HepG2 (cell line): Measurements from ENCODE around the gene TMEM131L. TPM values are rescaled to one million over a fixed set of nuclear protein-coding genes. Genes with fewer than 3 reads are reported as not detected.

Source experiments
- ATAC-seq: fragments of 200-7000 bp; cut with Tn5 transposase; 3 replicates; pipeline ENCODE4 v1.9.1; 2020; ENCODE audit warnings: mild to moderate bottlenecking, moderate library complexity
- BruUV-seq: library from RNA; stranded (reverse); fragments of 400-500 nt; replicated peaks from 2 replicates; lab custom pipeline; 2021; lab: Mats Ljungman, UMichigan
- CTCF ChIA-PET: fragments of 300-600 bp; formaldehyde crosslinking; extraction: SDS; loops from one replicate; lab custom pipeline; 2021; ENCODE audit warnings: low total read pairs, inconsistent platforms, low intra/inter-chr PET ratio; lab: Yijun Ruan, JAX
- POLR2A ChIA-PET: fragments of 350-600 bp; sonication (Branson Sonifier 250); formaldehyde crosslinking; loops from one replicate; lab custom pipeline; 2020; ENCODE audit warnings: antibody characterized with exemption, inconsistent platforms; lab: Yijun Ruan, JAX
- DNase-seq: peaks from one replicate; pipeline ENCODE4 v3.0.0-alpha.2; 2015; ENCODE audit warnings: low spot score
- FAIRE-seq: peaks from 3 replicates; lab custom pipeline; 2011; peaks lifted over from hg19 to GRCh38; lab: Jason Lieb, UNC
- H2AFZ ChIP-seq: one replicate; pipeline ENCODE4 v1.6.1; 2011; ENCODE audit warnings: low read length, inconsistent platforms
- H3K27ac ChIP-seq: fragments of 300-600 bp; 3 replicates; pipeline ENCODE4 v1.8.0; 2011; ENCODE audit warnings: mixed run types, mild to moderate bottlenecking, mixed read lengths, low read length, inconsistent platforms; ENCODE audit not compliant: insufficient read depth; ENCODE audit errors: extremely low read length
- H3K27me3 ChIP-seq, 2 experiments: fragments of 200-600 bp in 1 of 2; 2 replicates in 1 of 2; 3 replicates in 1 of 2; pipeline versions ENCODE4 v1.6.0 to v1.8.0; 2011; ENCODE audit warnings: low read length in 2 of 2, mild to moderate bottlenecking in 2 of 2, moderate library complexity in 2 of 2, inconsistent platforms in 1 of 2; ENCODE audit not compliant: insufficient read depth in 2 of 2, control insufficient read depth in 1 of 2
- H3K36me3 ChIP-seq, 2 experiments: fragments of 200-600 bp in 1 of 2; replicated peaks in 1 of 2; 2 replicates in 1 of 2; 3 replicates in 1 of 2; pipeline versions ENCODE4 v1.5.1 to v1.8.0; 2011; ENCODE audit warnings: low read length in 2 of 2, inconsistent platforms in 1 of 2; ENCODE audit not compliant: insufficient read depth in 2 of 2, control insufficient read depth in 1 of 2
- H3K4me1 ChIP-seq: 2 replicates; pipeline ENCODE4 v1.5.1; 2012; ENCODE audit warnings: low read length, inconsistent platforms; ENCODE audit not compliant: insufficient read depth
- H3K4me2 ChIP-seq: 2 replicates; pipeline ENCODE4 v1.6.0; 2011; ENCODE audit warnings: low read depth, low read length, inconsistent platforms
- H3K4me3 ChIP-seq, 3 experiments: fragments of 200-600 bp in 1 of 3; sonication (generic), shearing (Covaris generic) in 1 of 3; replicated peaks in 1 of 3; 2 replicates each; pipeline ENCODE4 v1.5.1; 2011 to 2016; ENCODE audit warnings: low read length in 3 of 3, inconsistent platforms in 2 of 3, low read depth in 2 of 3, mild to moderate bottlenecking in 2 of 3, control low read depth in 1 of 3, mixed read lengths in 1 of 3; ENCODE audit not compliant: insufficient read depth in 1 of 3
- H3K79me2 ChIP-seq: one replicate; pipeline ENCODE4 v1.6.1; 2011; ENCODE audit warnings: low read length, inconsistent platforms; ENCODE audit not compliant: insufficient read depth
- H3K9ac ChIP-seq: 2 replicates; pipeline ENCODE4 v1.6.0; 2011; ENCODE audit warnings: mild to moderate bottlenecking, low read depth, low read length, inconsistent platforms; ENCODE audit not compliant: insufficient read depth
- H3K9me3 ChIP-seq: 2 replicates; pipeline ENCODE4 v1.5.1; 2012; ENCODE audit warnings: mild to moderate bottlenecking, low read length
- H4K20me1 ChIP-seq: 2 replicates; pipeline ENCODE4 v1.6.0; 2011; ENCODE audit warnings: inconsistent platforms, mild to moderate bottlenecking, low read length, moderate library complexity; ENCODE audit not compliant: insufficient read depth
- ATF1 ChIP-seq: IDR thresholded peaks from 2 replicates; pipeline ENCODE4 v1.6.1; 2016; ENCODE audit warnings: mild to moderate bottlenecking, control low read depth
- BCL6 ChIP-seq: IDR thresholded peaks from 2 replicates; pipeline ENCODE4 v1.6.1; 2016; ENCODE audit warnings: missing genetic modification reagents, missing compliant biosample characterization
- CREM ChIP-seq, 2 experiments: sonication (generic) in 1 of 2; formaldehyde crosslinking in 1 of 2; IDR thresholded peaks; 2 replicates each; pipeline versions ENCODE4 v1.4.0 to v1.6.1; 2016 to 2020; ENCODE audit warnings: antibody characterized with exemption in 1 of 2, mild to moderate bottlenecking in 1 of 2, missing genetic modification reagents in 1 of 2
- ONECUT2 ChIP-seq: sonication (generic); formaldehyde crosslinking; IDR thresholded peaks from 2 replicates; pipeline ENCODE4 v1.4.0; 2020; ENCODE audit warnings: missing genetic modification reagents
- TEAD3 ChIP-seq: optimal IDR thresholded peaks from 2 replicates; pipeline ENCODE3; 2016; ENCODE audit warnings: borderline replicate concordance
- THAP11 ChIP-seq: IDR thresholded peaks from 2 replicates; pipeline ENCODE4 v1.6.1; 2016; ENCODE audit warnings: missing biosample characterization, missing genetic modification reagents
- ZFX ChIP-seq: sonication (generic); formaldehyde crosslinking; IDR thresholded peaks from 2 replicates; pipeline ENCODE4 v1.4.0; 2020; ENCODE audit warnings: mild to moderate bottlenecking, low read depth, missing genetic modification reagents, moderate library complexity
- ZNF468 ChIP-seq: sonication (generic); formaldehyde crosslinking; IDR thresholded peaks from 2 replicates; pipeline ENCODE4 v1.8.0; 2022; ENCODE audit warnings: mild to moderate bottlenecking, moderate library complexity, missing genetic modification reagents
- ZNF660 ChIP-seq: sonication (generic); formaldehyde crosslinking; IDR thresholded peaks from 2 replicates; pipeline ENCODE4 v1.5.1; 2020; ENCODE audit warnings: mild to moderate bottlenecking, low read depth, missing genetic modification reagents, borderline replicate concordance
- ZSCAN31 ChIP-seq: sonication (generic); formaldehyde crosslinking; IDR thresholded peaks from 2 replicates; pipeline ENCODE4 v1.5.0; 2020; ENCODE audit warnings: low read depth, mild to moderate bottlenecking, missing genetic modification reagents
- WGBS: methylation state at CpG from one replicate; pipeline ENCODE4 v1.1.6; 2017; ENCODE audit warnings: low lambda C conversion rate; 5-methylcytosine and 5-hydroxymethylcytosine counted together
- in situ Hi-C: cut with HindIII; loops from 2 replicates; pipeline ENCODE4 v1.10.0; 2017; ENCODE audit warnings: low pct_unique_long_range_greater_than_20kb; ENCODE audit not compliant: extremely low pct_ligation_motif_present
- intact Hi-C: fragments of 100-400 bp; cut with micrococcal nuclease; formaldehyde crosslinking; loops from one replicate; pipeline ENCODE4 v1.10.0; 2022; ENCODE audit not compliant: unreplicated experiment
- polyA plus RNA-seq, 8 experiments: library from polyadenylated mRNA; depleted of rRNA in 3 of 8; stranded (reverse) in 7 of 8; unstranded in 1 of 8; fragments of >200 nt; fragmentation: Illumina TruSeq in 4 of 8; extraction: Trizol in 4 of 8; gene quantifications; 2 replicates each; pipeline versions ENCODE4 v1.2.1 to v1.2.3, GENCODE V29; 2011 to 2016; ENCODE audit warnings: low read depth in 4 of 8, missing spikeins in 1 of 8, mixed read lengths in 1 of 8; ENCODE audit not compliant: insufficient read depth in 1 of 8
- total RNA-seq, 5 experiments: library from RNA; depleted of rRNA; stranded (reverse); fragments of >200 nt; fragmentation: Illumina TruSeq; extraction: Trizol; gene quantifications; 2 replicates each; pipeline ENCODE4 v1.2.3, GENCODE V29; 2016; ENCODE audit warnings: low read depth in 1 of 5

The TMEM131L gene
- total and polyA plus RNA-seq, 2 of the 13 experiments (the other 11 are each of a cell fraction or from before 2014, with no cell fraction given): 2.2 to 4.5 TPM

DNA sequence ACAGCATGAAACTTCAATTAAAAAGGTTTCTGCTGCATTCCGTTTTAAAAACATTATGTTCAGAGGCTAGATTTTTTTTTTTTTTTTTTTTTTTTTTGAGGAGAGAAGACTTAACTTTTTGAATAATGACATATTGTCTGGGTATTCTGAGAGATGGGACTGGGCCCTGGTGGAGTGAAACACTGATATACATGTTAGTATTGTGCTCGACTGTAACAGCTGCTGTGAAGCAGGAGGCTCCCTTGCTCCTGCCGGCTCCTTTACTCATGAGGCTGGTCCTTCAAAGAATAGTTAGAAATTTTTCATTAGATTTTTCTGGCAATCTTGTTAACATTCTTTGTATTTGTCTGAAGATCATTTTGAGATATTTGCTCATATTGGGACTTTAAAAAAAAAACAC, 73.3 kb downstream of the TMEM131L start:
- TF ChIP-seq ONECUT2 (CRISPR knock-in tag) (no peak), CREM (IDR thresholded peaks at IDR 0.05) (no peak), CREM (CRISPR knock-in tag; IDR thresholded peaks at IDR 0.05) (no peak), ATF1 (CRISPR knock-in tag) (no peak), THAP11 (CRISPR knock-in tag) (no peak), ZNF468 (CRISPR knock-in tag) (no peak), ZFX (CRISPR knock-in tag) (no peak), TEAD3 (CRISPR knock-in tag) (no peak), BCL6 (CRISPR knock-in tag) (no peak), ZSCAN31 (CRISPR knock-in tag) (no peak), ZNF660 (CRISPR knock-in tag) (no peak)
- in situ Hi-C loops (no loop called here), intact Hi-C loops (no loop called here)
- BruUV-seq: no TSS peak
- H3K9ac ChIP-seq: no peak overlapping the region
- WGBS: 91% methylated on average over 3 of the region's 3 CpGs
- H3K4me3 ChIP-seq: no peak overlapping the region
- no peaks in the 10 kb centered on the region for H3K79me2 ChIP-seq
- no peaks in the 10 kb centered on the region for H3K36me3 ChIP-seq
- FAIRE-seq (no peak), DNase-seq (no peak), ATAC-seq (no peak)
- no peaks in the 10 kb centered on the region for H3K9me3 ChIP-seq
- POLR2A ChIA-PET: no interaction called here
- no peaks in the 10 kb centered on the region for H4K20me1 ChIP-seq
- H3K4me2 ChIP-seq: no peak overlapping the region
- H2AFZ ChIP-seq: no peak overlapping the region
- H3K27me3 ChIP-seq: no peaks in the 10 kb centered on the region
- CTCF ChIA-PET: no interaction called here
- no peak overlapping the region for H3K27ac ChIP-seq
- H3K4me1 ChIP-seq: no peaks in the 10 kb centered on the region
